IPS DF 19.7 (cell line): ENCODE measurements around the gene SLC44A1.

Experiments
- DNase-seq: peaks from one replicate; pipeline ENCODE4 v3.0.0-alpha.2; 2013; ENCODE audit warnings: low read depth, low spot score

The SLC44A1 gene

GRCh38 chr9:105431424-105432246, 187.2 kb downstream of the SLC44A1 start:
- DNase-seq, result no peak

- no peak for DNase-seq
Measured at GRCh38 chr9:105432247-105432842, 187.9 kb downstream of the SLC44A1 start.

- DNase-seq, result no peak
Measured at GRCh38 chr9:105435453-105435852, 191.0 kb downstream of the SLC44A1 start.

- no peak for DNase-seq
Measured at GRCh38 chr9:105436783-105437182, 192.3 kb downstream of the SLC44A1 start.

- DNase-seq, result no peak
Measured at GRCh38 chr9:105437704-105438103, 193.3 kb downstream of the SLC44A1 start.

GRCh38 chr9:105438141-105438806, 193.8 kb downstream of the SLC44A1 start:
- no peak for DNase-seq

- no peak for DNase-seq
Measured at GRCh38 chr9:105439428-105439827, 195.0 kb downstream of the SLC44A1 start.

- no peak for DNase-seq
Measured at GRCh38 chr9:105441616-105442160, 197.2 kb downstream of the SLC44A1 start.

GRCh38 chr9:105443121-105443520, 198.7 kb downstream of the SLC44A1 start:
- DNase-seq, result no peak

- DNase-seq, result no peak
Measured at GRCh38 chr9:105444130-105444529, 199.7 kb downstream of the SLC44A1 start.

- DNase-seq, result no peak
Measured at GRCh38 chr9:105445203-105445881, 200.9 kb downstream of the SLC44A1 start.

- no peak for DNase-seq
Measured at GRCh38 chr9:105447386-105447813, 202.9 kb downstream of the SLC44A1 start.

GRCh38 chr9:105447814-105448812, 203.7 kb downstream of the SLC44A1 start, which contains the start of gene FSD1L:
FSD1L (plus strand) TSS chr9:105448034; CDS start chr9:105448221, 187 bp downstream.
- DNase-seq, result peak; percentile 76

GRCh38 chr9:105449081-105449480, 204.6 kb downstream of the SLC44A1 start:
- DNase-seq, result no peak

- no peak for DNase-seq
Measured at GRCh38 chr9:105452185-105452584, 207.7 kb downstream of the SLC44A1 start.

- DNase-seq, result no peak
Measured at GRCh38 chr9:105455836-105456475, 211.5 kb downstream of the SLC44A1 start.

- DNase-seq, result no peak
Measured at GRCh38 chr9:105457560-105458294, 213.3 kb downstream of the SLC44A1 start.

GRCh38 chr9:105458404-105458803, 214.0 kb downstream of the SLC44A1 start:
- DNase-seq, result peak; percentile 25

- no peak for DNase-seq
Measured at GRCh38 chr9:105459336-105459735, 214.9 kb downstream of the SLC44A1 start.
